Activated effector memory CD4-positive, alpha-beta T cell treated with Interleukin-2 at 50 U/mL for 16 hours (primary cell): Measurements from ENCODE around the gene IL17C.

Experiments used
- DNase-seq: peaks from one replicate; pipeline ENCODE4 v3.0.0-alpha.2; 2020

Gene IL17C

GRCh38 chr16:88629835-88630234, 8.5 kb upstream of the IL17C start:
- DNase-seq = no peak

- DNase-seq = no peak
These were observed 7.9 kb upstream of the IL17C start for GRCh38 chr16:88630433-88630832.

- DNase-seq = no peak
These were observed 7.4 kb upstream of the IL17C start for GRCh38 chr16:88630941-88631340.

- no peak for DNase-seq
These were observed 7.0 kb upstream of the IL17C start for GRCh38 chr16:88631384-88631783.

GRCh38 chr16:88631920-88632586, 6.3 kb upstream of the IL17C start:
- DNase-seq = no peak

- DNase-seq = no peak
These were observed 5.8 kb upstream of the IL17C start for GRCh38 chr16:88632587-88632930.

GRCh38 chr16:88633684-88634140, 4.7 kb upstream of the IL17C start:
- peak; percentile 47 for DNase-seq

- peak; percentile 52 for DNase-seq
These were observed 4.0 kb upstream of the IL17C start for GRCh38 chr16:88634141-88634993.

GRCh38 chr16:88634994-88635670, 3.2 kb upstream of the IL17C start:
- no peak for DNase-seq

- DNase-seq = no peak
These were observed 2.6 kb upstream of the IL17C start for GRCh38 chr16:88635671-88636319.

- DNase-seq = no peak
These were observed 1.7 kb upstream of the IL17C start for GRCh38 chr16:88636488-88637265.

GRCh38 chr16:88639231-88640038, 1.1 kb downstream of the IL17C start:
- DNase-seq = no peak

- no peak for DNase-seq
These were observed 1.7 kb downstream of the IL17C start for GRCh38 chr16:88640039-88640495.

GRCh38 chr16:88640498-88641247, 2.3 kb downstream of the IL17C start:
- no peak for DNase-seq

- no peak for DNase-seq
These were observed 4.7 kb downstream of the IL17C start for GRCh38 chr16:88642881-88643643.

- DNase-seq = no peak
These were observed 5.2 kb downstream of the IL17C start for GRCh38 chr16:88643644-88643932.

GRCh38 chr16:88645455-88645854, 7.1 kb downstream of the IL17C start:
- no peak for DNase-seq

GRCh38 chr16:88645941-88646340, 7.6 kb downstream of the IL17C start:
- no peak for DNase-seq

- DNase-seq = no peak
These were observed 8.1 kb downstream of the IL17C start for GRCh38 chr16:88646345-88647034.
